ENCODE results near the gene UBE3B.

UBE3B gene

GRCh38 chr12:109557200-109557599 is 79.8 kb downstream of the UBE3B start:
- no peak overlapping the region for H2AFZ ChIP-seq (ENCODE audit: insufficient read depth, low read length, poor library complexity)
- no peak overlapping the region for H4K91ac ChIP-seq (ENCODE audit: low read depth, low read length)
- no peak overlapping the region for H2BK12ac ChIP-seq (ENCODE audit: low read length)
- H2AK5ac ChIP-seq (ENCODE audit: low read length), result no peak overlapping the region
- no peak overlapping the region for H4K8ac ChIP-seq (ENCODE audit: low read depth, low read length)
- H2BK5ac ChIP-seq (ENCODE audit: low read depth, low read length, poor library complexity), result no peak overlapping the region
- H3K27me3 ChIP-seq (ENCODE audit: insufficient read depth, low read length), result no peaks in the 10 kb centered on the region
- H3K23ac ChIP-seq (ENCODE audit: low read length), result no peak overlapping the region
- H3K9ac ChIP-seq (ENCODE audit: low read length), result no peak overlapping the region
- DNase-seq, result no peak
- H3K79me2 ChIP-seq (ENCODE audit: control insufficient read depth, insufficient read depth, low read length, poor library complexity), result no peaks in the 10 kb centered on the region
- WGBS (ENCODE audit: extremely low coverage, insufficient coverage, insufficient read length), result no CpG with 5 or more reads among the region's 10 CpGs
- no peak overlapping the region for H3K18ac ChIP-seq (ENCODE audit: low read length)
- H2BK120ac ChIP-seq (ENCODE audit: insufficient read depth, low read length, poor library complexity), result no peak overlapping the region
- no peak overlapping the region for H4K12ac ChIP-seq (ENCODE audit: low read depth, low read length)
- no peaks in the 10 kb centered on the region for H3K79me1 ChIP-seq (ENCODE audit: low read length)
- no peaks in the 10 kb centered on the region for H3K9me3 ChIP-seq (ENCODE audit: insufficient read depth, low read depth, low read length)
- peaks cover 14 to 16% of the 10 kb centered on the region in 2 experiments for H3K36me3 ChIP-seq (ENCODE audit: control insufficient read depth in 1 of 2, insufficient read depth in 2 of 2, low read length in 2 of 2)
- H3K14ac ChIP-seq (ENCODE audit: low read length), result no peak overlapping the region
- no peak overlapping the region for H3K4me2 ChIP-seq (ENCODE audit: low read length)
- no peak overlapping the region for H3K4me3 ChIP-seq (ENCODE audit: low read depth, low read length)
- no peak overlapping the region for H3K4ac ChIP-seq (ENCODE audit: low read depth, low read length)
- no peak overlapping the region for H3K27ac ChIP-seq (ENCODE audit: low read depth, low read length)
- peaks cover 0 to 2% of the 10 kb centered on the region in 2 experiments for H3K4me1 ChIP-seq (ENCODE audit: control insufficient read depth in 1 of 2, insufficient read depth in 2 of 2, low read length in 2 of 2)

DNA sequence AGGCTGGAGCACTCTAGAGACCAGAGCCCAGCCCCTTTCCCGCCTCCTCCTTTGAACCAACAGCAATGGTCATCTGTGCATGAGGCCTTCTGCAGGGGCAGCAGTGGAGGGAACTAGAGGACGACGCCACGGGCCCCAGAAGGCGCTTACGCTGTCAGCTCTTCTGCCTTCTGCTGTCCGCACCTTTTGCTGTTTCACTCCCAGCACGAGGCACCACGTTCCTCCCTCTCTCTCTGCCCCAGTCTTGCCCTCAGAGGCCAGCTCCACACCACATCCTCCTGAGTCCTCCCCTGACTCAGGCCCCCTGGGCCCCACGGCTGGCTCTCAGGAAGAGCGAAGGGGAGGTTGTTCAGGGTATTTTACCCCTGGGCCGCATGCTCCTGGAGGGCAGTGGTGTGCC is 80.4 kb downstream of the UBE3B start:
- Histone ChIP-seq H2BK5ac (ENCODE audit: low read depth, low read length, poor library complexity) (no peak overlapping the region), H3K4ac (ENCODE audit: low read depth, low read length) (no peak overlapping the region), H3K4me1 (ENCODE audit: control insufficient read depth in 1 of 2, insufficient read depth in 2 of 2, low read length in 2 of 2) (peaks cover 0 to 2% of the 10 kb centered on the region in 2 experiments), H4K12ac (ENCODE audit: low read depth, low read length) (no peak overlapping the region), H2BK120ac (ENCODE audit: insufficient read depth, low read length, poor library complexity) (no peak overlapping the region), H3K27me3 (ENCODE audit: insufficient read depth, low read length) (no peaks in the 10 kb centered on the region), H3K36me3 (ENCODE audit: control insufficient read depth in 1 of 2, insufficient read depth in 2 of 2, low read length in 2 of 2) (peaks cover 17 to 19% of the 10 kb centered on the region in 2 experiments), H2AK5ac (ENCODE audit: low read length) (no peak overlapping the region), H3K4me3 (ENCODE audit: low read depth, low read length) (no peak overlapping the region), H3K9ac (ENCODE audit: low read length) (no peak overlapping the region), H2AFZ (ENCODE audit: insufficient read depth, low read length, poor library complexity) (no peak overlapping the region), H2BK12ac (ENCODE audit: low read length) (no peak overlapping the region), H3K79me2 (ENCODE audit: control insufficient read depth, insufficient read depth, low read length, poor library complexity) (no peaks in the 10 kb centered on the region), H4K8ac (ENCODE audit: low read depth, low read length) (no peak overlapping the region), H3K79me1 (ENCODE audit: low read length) (no peaks in the 10 kb centered on the region), H3K18ac (ENCODE audit: low read length) (no peak overlapping the region), H4K91ac (ENCODE audit: low read depth, low read length) (no peak overlapping the region), H3K9me3 (ENCODE audit: insufficient read depth, low read depth, low read length) (no peaks in the 10 kb centered on the region), H3K27ac (ENCODE audit: low read depth, low read length) (no peak overlapping the region), H3K14ac (ENCODE audit: low read length) (no peak overlapping the region), H3K23ac (ENCODE audit: low read length) (no peak overlapping the region), H3K4me2 (ENCODE audit: low read length) (no peak overlapping the region)
- DNase-seq, result no peak
- no CpG with 5 or more reads among the region's 12 CpGs for WGBS (ENCODE audit: extremely low coverage, insufficient coverage, insufficient read length)

- WGBS (ENCODE audit: extremely low coverage, insufficient coverage, insufficient read length), result no CpG with 5 or more reads among the region's 25 CpGs
- no peak for DNase-seq
- H3K14ac ChIP-seq (ENCODE audit: low read length), result no peak overlapping the region
These were observed 81.2 kb downstream of the UBE3B start for GRCh38 chr12:109558374-109559199.

DNA sequence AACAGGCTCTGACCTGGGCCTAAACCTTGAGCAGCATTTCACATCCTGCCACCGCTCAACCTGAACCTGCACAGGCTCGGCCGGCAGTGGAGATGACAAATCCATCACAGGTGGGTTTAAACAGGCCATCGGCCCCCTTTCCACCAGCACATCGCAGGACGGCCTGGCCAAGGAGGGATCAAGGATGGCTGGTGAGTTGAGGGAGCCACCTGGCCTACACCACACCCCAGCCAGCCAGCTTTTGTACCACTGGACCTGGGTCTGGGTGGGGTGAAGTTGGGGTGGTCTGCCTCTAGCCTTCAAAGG is 81.7 kb downstream of the UBE3B start:
- WGBS (ENCODE audit: extremely low coverage, insufficient coverage, insufficient read length), result no CpG with 5 or more reads among the region's 6 CpGs
- Histone ChIP-seq H3K14ac (ENCODE audit: low read length) (no peak overlapping the region), H3K36me3 (ENCODE audit: control insufficient read depth in 1 of 2, insufficient read depth in 2 of 2, low read length in 2 of 2) (peaks cover 28 to 32% of the 10 kb centered on the region in 2 experiments), H2BK120ac (ENCODE audit: insufficient read depth, low read length, poor library complexity) (no peak overlapping the region), H3K9me3 (ENCODE audit: insufficient read depth, low read depth, low read length) (no peaks in the 10 kb centered on the region), H4K91ac (ENCODE audit: low read depth, low read length) (no peak overlapping the region), H3K18ac (ENCODE audit: low read length) (no peak overlapping the region), H2BK5ac (ENCODE audit: low read depth, low read length, poor library complexity) (no peak overlapping the region), H3K4me1 (ENCODE audit: control insufficient read depth in 1 of 2, insufficient read depth in 2 of 2, low read length in 2 of 2) (peaks cover 0 to 2% of the 10 kb centered on the region in 2 experiments), H3K79me1 (ENCODE audit: low read length) (no peaks in the 10 kb centered on the region), H3K27ac (ENCODE audit: low read depth, low read length) (no peak overlapping the region), H3K4ac (ENCODE audit: low read depth, low read length) (no peak overlapping the region), H3K4me2 (ENCODE audit: low read length) (no peak overlapping the region), H4K12ac (ENCODE audit: low read depth, low read length) (no peak overlapping the region), H3K23ac (ENCODE audit: low read length) (no peak overlapping the region), H2BK12ac (ENCODE audit: low read length) (no peak overlapping the region), H3K79me2 (ENCODE audit: control insufficient read depth, insufficient read depth, low read length, poor library complexity) (no peaks in the 10 kb centered on the region), H4K8ac (ENCODE audit: low read depth, low read length) (no peak overlapping the region), H2AK5ac (ENCODE audit: low read length) (no peak overlapping the region), H2AFZ (ENCODE audit: insufficient read depth, low read length, poor library complexity) (no peak overlapping the region), H3K27me3 (ENCODE audit: insufficient read depth, low read length) (no peaks in the 10 kb centered on the region), H3K9ac (ENCODE audit: low read length) (no peak overlapping the region), H3K4me3 (ENCODE audit: low read depth, low read length) (no peak overlapping the region)
- no peak for DNase-seq

More at GRCh38 chr12:109558374-109559199, 81.2 kb downstream of the UBE3B start:
- no peak overlapping the region for H3K9ac ChIP-seq (ENCODE audit: low read length)
- no peak overlapping the region for H3K4me3 ChIP-seq (ENCODE audit: low read depth, low read length)
- no peak overlapping the region for H4K91ac ChIP-seq (ENCODE audit: low read depth, low read length)
- no peak overlapping the region for H2BK12ac ChIP-seq (ENCODE audit: low read length)
- no peak overlapping the region for H4K12ac ChIP-seq (ENCODE audit: low read depth, low read length)
- H3K4ac ChIP-seq (ENCODE audit: low read depth, low read length), result no peak overlapping the region
- no peak overlapping the region for H3K4me2 ChIP-seq (ENCODE audit: low read length)
- peaks cover 25 to 26% of the 10 kb centered on the region in 2 experiments for H3K36me3 ChIP-seq (ENCODE audit: control insufficient read depth in 1 of 2, insufficient read depth in 2 of 2, low read length in 2 of 2)
- H3K4me1 ChIP-seq (ENCODE audit: control insufficient read depth in 1 of 2, insufficient read depth in 2 of 2, low read length in 2 of 2), result peaks cover 0 to 2% of the 10 kb centered on the region in 2 experiments
- H3K27me3 ChIP-seq (ENCODE audit: insufficient read depth, low read length), result no peaks in the 10 kb centered on the region
- no peak overlapping the region for H2AFZ ChIP-seq (ENCODE audit: insufficient read depth, low read length, poor library complexity)
- no peak overlapping the region for H3K27ac ChIP-seq (ENCODE audit: low read depth, low read length)
- H4K8ac ChIP-seq (ENCODE audit: low read depth, low read length), result no peak overlapping the region
- H3K18ac ChIP-seq (ENCODE audit: low read length), result no peak overlapping the region
- H2AK5ac ChIP-seq (ENCODE audit: low read length), result no peak overlapping the region
- no peak overlapping the region for H2BK120ac ChIP-seq (ENCODE audit: insufficient read depth, low read length, poor library complexity)
- H3K79me1 ChIP-seq (ENCODE audit: low read length), result no peaks in the 10 kb centered on the region
- H3K9me3 ChIP-seq (ENCODE audit: insufficient read depth, low read depth, low read length), result no peaks in the 10 kb centered on the region
- no peak overlapping the region for H3K23ac ChIP-seq (ENCODE audit: low read length)
- H2BK5ac ChIP-seq (ENCODE audit: low read depth, low read length, poor library complexity), result no peak overlapping the region
- no peaks in the 10 kb centered on the region for H3K79me2 ChIP-seq (ENCODE audit: control insufficient read depth, insufficient read depth, low read length, poor library complexity)

All from trophoblast cell (in vitro differentiated cells and primary cell).